Ishikawa (cell line): ENCODE results near the gene LHX1.

Experiments used
- CEBPB ChIP-seq: IDR thresholded peaks from 2 replicates; pipeline ENCODE4 v1.6.1; 2012
- CREB1 ChIP-seq: IDR thresholded peaks from 2 replicates; pipeline ENCODE4 v1.6.1; 2012; ENCODE audit warnings: low read depth
- EP300 ChIP-seq: IDR thresholded peaks from 2 replicates; pipeline ENCODE4 v1.6.1; 2012; ENCODE audit warnings: borderline replicate concordance
- FOXM1 ChIP-seq: IDR thresholded peaks from 2 replicates; pipeline ENCODE4 v1.6.1; 2012; ENCODE audit warnings: low read depth, borderline replicate concordance
- MAX ChIP-seq: IDR thresholded peaks from 2 replicates; pipeline ENCODE4 v1.6.1; 2012
- NFIC ChIP-seq: IDR thresholded peaks from 2 replicates; pipeline ENCODE4 v1.6.1; 2012
- RAD21 ChIP-seq: IDR thresholded peaks from 2 replicates; pipeline ENCODE4 v1.6.1; 2012; ENCODE audit warnings: low read depth
- REST ChIP-seq: IDR thresholded peaks from 2 replicates; pipeline ENCODE4 v1.6.1; 2012; ENCODE audit warnings: low read depth, mild to moderate bottlenecking
- TAF1 ChIP-seq: IDR thresholded peaks from 2 replicates; pipeline ENCODE4 v1.6.1; 2012; ENCODE audit warnings: low read depth, mild to moderate bottlenecking
- TCF12 ChIP-seq: IDR thresholded peaks from 2 replicates; pipeline ENCODE4 v1.6.1; 2012; ENCODE audit warnings: low read depth
- TEAD4 ChIP-seq: IDR thresholded peaks from 2 replicates; pipeline ENCODE4 v1.6.1; 2012

- TF ChIP-seq FOXM1 (no peak), TCF12 (no peak), CEBPB (no peak), RAD21 (no peak), TAF1 (no peak), MAX (no peak), CREB1 (no peak), REST (no peak), EP300 (no peak), NFIC (no peak), TEAD4 (no peak)
Measured at GRCh38 chr17:36929851-36930582, 7.3 kb upstream of the LHX1 start.
